HG03460 (cell line): Measurements from ENCODE around the gene STAB1.

ENCODE experiments used
- ATAC-seq: cut with Tn5 transposase; IDR thresholded peaks from one replicate; pipeline ENCODE4 v1.9.1; 2021; ENCODE audit not compliant: unreplicated experiment

Gene STAB1

GRCh38 chr3:52506266-52506966 is 11.3 kb downstream of the STAB1 start:
- no peak for ATAC-seq

GRCh38 chr3:52507359-52507758 is 12.2 kb downstream of the STAB1 start:
- ATAC-seq = no peak

- no peak for ATAC-seq
Observed at GRCh38 chr3:52509753-52510328, 14.7 kb downstream of the STAB1 start.

- ATAC-seq = no peak
Observed at GRCh38 chr3:52511509-52511908, 16.4 kb downstream of the STAB1 start.

- ATAC-seq = no peak
Observed at GRCh38 chr3:52512105-52512504, 17.0 kb downstream of the STAB1 start.

GRCh38 chr3:52512727-52513126 is 17.6 kb downstream of the STAB1 start:
- no peak for ATAC-seq

GRCh38 chr3:52513281-52513680 is 18.1 kb downstream of the STAB1 start:
- no peak for ATAC-seq

GRCh38 chr3:52514576-52514975 is 19.4 kb downstream of the STAB1 start:
- no peak for ATAC-seq

GRCh38 chr3:52515192-52515591 is 20.1 kb downstream of the STAB1 start:
- no peak for ATAC-seq

- no peak for ATAC-seq
Observed at GRCh38 chr3:52516509-52517195, 21.5 kb downstream of the STAB1 start.

- no peak for ATAC-seq
Observed at GRCh38 chr3:52517796-52518722, 22.9 kb downstream of the STAB1 start.

GRCh38 chr3:52518723-52519444 is 23.7 kb downstream of the STAB1 start:
- no peak for ATAC-seq

- ATAC-seq = no peak
Observed at GRCh38 chr3:52519445-52520140, 24.5 kb downstream of the STAB1 start.

GRCh38 chr3:52520141-52520667 is 25.1 kb downstream of the STAB1 start:
- ATAC-seq = no peak

GRCh38 chr3:52520716-52521487 is 25.8 kb downstream of the STAB1 start:
- ATAC-seq = no peak

- no peak for ATAC-seq
Observed at GRCh38 chr3:52521488-52521824, 26.3 kb downstream of the STAB1 start.

- no peak for ATAC-seq
Observed at GRCh38 chr3:52521881-52522650, 26.9 kb downstream of the STAB1 start.

GRCh38 chr3:52522651-52523251 is 27.6 kb downstream of the STAB1 start:
- no peak for ATAC-seq
